Breast epithelium (tissue), 3 donors: ENCODE results near the gene NKAP.
"Not testable (repeated sequence)": the region's sequence is repeated elsewhere in the genome, so short reads cannot be mapped to it uniquely, and the experiment has no call there.

ENCODE experiments used
- CTCF ChIP-seq, 3 donors: fragments of 450-650 bp; IDR thresholded peaks; one replicate each; pipeline ENCODE4 v1.5.1; 2016 to 2017; ENCODE audit warnings: antibody characterized with exemption in 3 of 3, mild to moderate bottlenecking in 3 of 3, moderate library complexity in 3 of 3
- POLR2A ChIP-seq: fragments of 450-650 bp; IDR thresholded peaks from one replicate; pipeline ENCODE4 v1.6.1; 2016; ENCODE audit warnings: antibody characterized with exemption, mild to moderate bottlenecking, moderate library complexity
- POLR2AphosphoS5 ChIP-seq, 3 donors: sonication (generic); formaldehyde crosslinking; IDR thresholded peaks; one replicate each; pipeline ENCODE4 v1.6.1; 2017; ENCODE audit warnings: antibody characterized with exemption in 3 of 3

GRCh38 chrX:119891961-119892692, 51.4 kb downstream of the NKAP start:
- not testable (repeated sequence) for TF ChIP-seq CTCF (IDR thresholded peaks at IDR 0.05); POLR2A; POLR2AphosphoS5 (IDR thresholded peaks at IDR 0.05)
